Posterior cingulate gyrus (tissue), 11 donors: ENCODE measurements around the gene CYSTM1.
"Not testable (repeated sequence)": the region's sequence is repeated elsewhere in the genome, so short reads cannot be mapped to it uniquely, and the experiment has no call there.

Experiments used
- DNase-seq, 10 donors: peaks; one replicate each; pipeline versions ENCODE4 v3.0.0 to v3.0.0-alpha.2; 2020 to 2021; ENCODE audit warnings: mixed read lengths in 3 of 10
- intact Hi-C: fragments of 100-400 bp; cut with DNase I; formaldehyde crosslinking; loops from one replicate; pipeline ENCODE4 v1.15.1; 2023

CYSTM1 gene

DNA sequence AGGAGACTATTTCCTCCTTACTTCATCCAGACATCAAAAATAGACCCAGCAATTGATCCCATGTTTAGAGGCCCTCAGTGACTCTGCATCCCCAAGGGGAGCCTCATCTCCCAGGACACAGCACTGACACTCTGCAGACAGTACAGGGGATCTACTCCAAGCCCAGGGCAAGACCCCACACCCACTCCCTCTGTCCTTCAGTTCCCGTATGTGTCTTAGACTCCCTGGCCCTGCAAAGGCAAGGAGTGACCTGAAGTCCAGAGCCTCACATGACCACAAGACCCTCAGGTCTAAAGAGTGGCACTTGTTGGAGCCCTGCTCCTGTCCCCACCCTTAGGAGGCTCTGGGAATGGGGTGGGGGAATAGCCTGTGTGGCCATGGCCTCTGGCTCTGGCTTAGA lies 27.5 kb upstream of the CYSTM1 start:
- no peak for DNase-seq
- intact Hi-C loops, result loop anchor here (5.0 kb wide), 1 partner anchor 35 kb away; the partner anchor contains the start of gene PURA

DNA sequence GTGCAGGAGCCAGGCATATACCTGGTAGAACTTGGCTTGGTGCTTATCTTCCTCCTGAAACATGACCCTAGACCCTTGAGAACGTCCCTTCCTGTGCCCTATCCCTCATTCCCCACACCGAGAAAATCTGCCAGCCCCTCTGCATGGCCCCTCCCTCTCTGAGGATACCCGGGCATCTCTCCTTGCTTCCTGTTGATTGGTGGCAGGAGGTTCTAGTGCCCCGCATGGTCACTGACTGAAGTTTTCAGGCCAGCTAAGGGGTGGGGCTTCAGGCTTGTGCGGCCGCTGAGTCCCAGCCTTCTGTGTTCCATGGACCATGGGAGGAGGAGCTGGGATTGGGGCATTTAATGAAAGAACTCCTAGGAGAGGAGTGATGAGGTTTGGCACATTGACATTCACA lies 26.5 kb upstream of the CYSTM1 start:
- intact Hi-C loops, result loop anchor here (5.0 kb wide), 1 partner anchor 36 kb away; the partner anchor contains the start of gene PURA
- DNase-seq, result peak in 1 of 10 donors; percentile 48

DNA sequence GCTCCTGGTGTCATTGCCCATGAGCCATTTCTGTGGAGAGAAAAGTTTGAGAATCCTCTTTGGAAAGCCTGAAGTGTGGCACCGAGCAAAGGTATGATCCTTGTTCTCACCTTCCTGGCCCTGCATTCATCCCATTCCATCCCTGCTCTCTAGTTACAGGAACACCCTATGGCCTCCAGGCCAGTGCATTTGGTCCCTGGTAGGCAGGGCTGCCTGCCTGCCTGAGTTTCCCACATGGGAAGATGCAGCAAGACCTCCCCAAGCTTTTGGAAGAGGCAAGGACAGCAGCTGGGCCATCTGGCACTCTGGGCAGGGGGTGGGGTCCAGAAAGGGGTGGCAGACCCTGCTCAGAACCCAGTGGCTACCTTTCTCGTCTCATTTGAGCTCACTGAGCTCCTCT lies 24.8 kb upstream of the CYSTM1 start:
- no peak for DNase-seq
- intact Hi-C loops, result no loop called here

DNA sequence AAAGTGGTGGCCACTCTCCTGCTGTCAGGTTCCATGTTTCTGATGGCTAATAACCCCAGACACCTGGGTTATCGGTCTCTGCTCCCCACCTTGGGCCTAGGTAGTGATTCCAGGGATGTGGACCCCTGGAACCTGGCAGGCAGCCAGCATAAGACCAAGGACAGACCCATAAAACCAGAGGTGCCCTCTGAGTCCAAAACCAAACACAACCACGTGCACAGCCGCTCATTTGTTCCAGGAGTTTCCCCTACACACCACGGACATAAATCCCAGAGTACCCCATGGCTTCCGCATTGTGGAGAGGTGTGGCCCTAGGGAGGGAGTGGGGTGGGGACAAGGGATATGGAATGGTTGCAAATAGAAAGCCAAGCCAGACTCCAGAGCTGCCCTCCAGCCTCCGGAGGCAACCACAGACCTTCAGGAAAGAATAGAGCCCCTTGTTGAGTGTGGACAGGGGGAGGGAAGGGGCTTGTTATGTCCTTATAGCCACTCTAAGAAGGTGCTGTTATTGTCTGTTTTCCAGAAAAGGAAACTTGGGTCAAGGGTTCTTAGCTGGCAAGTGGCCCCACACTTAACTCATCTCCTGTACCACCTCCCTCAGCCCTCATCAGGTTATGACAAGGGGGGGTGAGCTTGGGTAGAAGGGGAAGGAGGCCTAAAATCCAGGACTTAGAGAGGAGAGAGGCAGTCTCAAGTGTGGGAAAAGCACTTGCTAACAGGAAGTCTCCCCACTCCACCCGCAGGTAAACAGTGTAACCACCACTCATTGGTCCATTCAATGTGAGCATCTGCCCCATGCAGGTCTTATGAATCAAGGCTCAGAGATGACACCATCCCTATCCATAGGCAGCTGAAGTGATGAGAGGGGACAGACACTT lies 23.6 kb upstream of the CYSTM1 start:
- DNase-seq, result no peak
- intact Hi-C loops, result no loop called here

DNA sequence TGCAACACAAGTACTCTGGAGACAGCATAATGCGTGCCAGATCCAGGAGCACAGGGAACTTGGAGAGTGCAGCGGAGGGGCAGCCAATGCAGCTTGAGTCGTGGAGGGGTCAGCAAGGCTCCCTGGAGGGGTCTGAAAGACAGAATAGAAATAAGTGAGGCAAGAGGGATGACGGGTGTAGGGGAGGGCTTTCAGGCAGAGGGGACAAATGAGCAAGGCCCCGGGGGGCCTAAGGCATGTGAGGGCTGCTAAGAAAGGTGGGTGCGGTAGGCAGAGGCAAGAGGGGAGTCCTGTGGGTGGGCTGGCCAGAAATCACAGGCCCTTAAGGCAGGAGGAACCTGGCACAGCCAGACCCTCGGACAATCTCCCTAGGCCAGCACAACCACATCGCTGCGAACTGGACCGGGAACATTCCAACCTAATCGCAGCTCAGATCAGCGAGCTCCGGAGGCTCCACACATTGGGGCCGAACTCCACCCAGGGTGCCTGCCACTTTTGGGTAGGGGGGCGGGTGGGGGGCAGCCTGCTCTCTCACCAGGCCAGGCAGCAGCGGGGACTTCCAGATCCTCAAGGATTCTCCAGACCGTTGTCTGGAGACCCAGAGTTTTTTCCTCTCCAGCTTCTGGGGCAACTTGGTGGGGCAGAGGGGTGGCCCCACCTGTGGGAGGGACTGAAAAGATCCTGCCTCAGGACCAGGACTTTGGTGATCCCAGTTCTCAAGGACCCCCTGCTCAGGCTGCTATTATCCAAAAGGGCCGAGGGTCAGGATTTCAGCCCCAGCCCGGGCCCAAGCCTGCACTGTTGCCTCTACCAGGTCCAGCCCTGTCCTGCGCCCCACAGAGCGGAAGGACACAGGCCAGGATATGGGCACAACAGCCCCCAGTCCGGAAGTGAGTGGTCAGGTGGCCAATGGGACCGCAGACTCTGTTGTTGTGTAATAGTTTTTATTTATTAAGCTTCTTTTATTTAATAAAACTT lies 22.7 kb upstream of the CYSTM1 start:
- intact Hi-C loops, result no loop called here
- DNase-seq, result peak in 1 of 10 donors; percentile 56

DNA sequence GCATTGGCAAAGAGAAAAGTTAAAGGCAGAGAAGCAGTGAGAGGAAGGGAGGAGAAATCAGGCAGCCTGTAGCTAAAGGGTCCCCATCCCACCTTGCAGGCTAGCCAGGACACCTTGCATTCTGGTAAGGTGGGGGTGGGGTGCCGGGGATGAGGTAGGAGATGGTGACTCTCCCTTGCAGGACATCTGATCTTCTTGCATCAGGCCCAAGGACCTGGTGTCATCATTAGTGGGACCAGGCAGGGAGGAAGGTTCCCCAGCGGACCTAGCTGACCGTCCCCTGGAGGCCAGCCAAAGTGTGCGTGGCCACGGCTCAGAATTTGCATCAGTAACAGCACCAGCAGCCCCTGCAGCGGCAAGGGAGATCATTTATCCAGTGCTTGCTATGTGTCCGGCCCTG lies 21.7 kb upstream of the CYSTM1 start:
- intact Hi-C loops, result no loop called here
- DNase-seq, result peak in 1 of 10 donors; percentile 57

DNA sequence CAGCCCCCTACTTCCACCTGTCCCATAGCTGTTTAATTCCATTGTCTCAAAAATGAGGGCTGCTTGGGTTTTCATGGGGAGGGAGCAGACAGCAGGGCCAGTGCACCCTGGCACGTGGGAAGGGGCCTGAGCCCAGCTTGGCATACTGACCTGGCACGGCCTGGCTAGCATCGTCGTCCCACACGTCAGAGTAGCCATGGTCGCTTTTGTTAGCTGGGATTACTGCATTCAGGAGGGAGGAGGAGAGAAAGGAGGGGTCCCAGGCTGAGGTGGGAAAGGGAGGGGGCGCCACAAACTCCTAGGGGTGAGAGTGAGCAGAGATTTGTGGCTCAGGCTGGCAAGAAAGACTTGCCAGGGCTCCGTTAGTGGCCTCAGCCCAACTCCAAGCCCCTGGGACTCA lies 21.1 kb upstream of the CYSTM1 start:
- intact Hi-C loops, result no loop called here
- DNase-seq, result no peak

DNA sequence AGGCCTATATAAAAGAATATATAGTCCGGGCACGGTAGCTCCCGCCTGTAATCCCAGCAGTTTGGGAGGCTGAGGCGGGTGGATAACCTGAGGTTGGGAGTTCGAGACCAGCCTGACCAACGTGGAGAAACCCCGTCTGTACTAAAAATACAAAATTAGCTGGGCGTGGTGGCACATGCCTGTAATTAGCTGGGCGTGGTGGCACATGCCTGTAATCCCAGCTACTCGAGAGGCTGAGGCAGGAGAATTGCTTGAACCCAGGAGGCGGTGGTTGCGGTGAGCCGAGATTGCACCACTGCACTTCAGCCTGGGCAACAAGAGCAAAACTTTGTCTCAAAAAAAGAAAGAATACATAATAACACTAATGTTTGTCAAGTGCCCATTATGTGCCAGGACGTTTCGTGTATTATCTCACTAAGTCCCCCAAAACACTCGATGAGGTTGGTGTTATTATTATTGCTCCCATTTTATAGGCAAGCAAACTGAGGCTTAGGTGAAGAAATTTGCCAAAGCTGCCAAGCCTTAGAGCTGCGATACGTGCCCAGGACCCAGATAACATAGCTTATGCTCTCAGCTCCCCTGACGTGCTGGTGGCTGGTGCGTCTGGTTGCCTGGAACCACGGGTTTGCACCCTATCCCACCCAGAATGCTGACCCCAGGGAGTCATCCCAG lies 20.1 kb upstream of the CYSTM1 start:
- intact Hi-C loops, result loop anchor here (5.0 kb wide), 1 partner anchor 293 kb away; no protein-coding TSS in a partner anchor
- DNase-seq, result not testable (repeated sequence)

DNA sequence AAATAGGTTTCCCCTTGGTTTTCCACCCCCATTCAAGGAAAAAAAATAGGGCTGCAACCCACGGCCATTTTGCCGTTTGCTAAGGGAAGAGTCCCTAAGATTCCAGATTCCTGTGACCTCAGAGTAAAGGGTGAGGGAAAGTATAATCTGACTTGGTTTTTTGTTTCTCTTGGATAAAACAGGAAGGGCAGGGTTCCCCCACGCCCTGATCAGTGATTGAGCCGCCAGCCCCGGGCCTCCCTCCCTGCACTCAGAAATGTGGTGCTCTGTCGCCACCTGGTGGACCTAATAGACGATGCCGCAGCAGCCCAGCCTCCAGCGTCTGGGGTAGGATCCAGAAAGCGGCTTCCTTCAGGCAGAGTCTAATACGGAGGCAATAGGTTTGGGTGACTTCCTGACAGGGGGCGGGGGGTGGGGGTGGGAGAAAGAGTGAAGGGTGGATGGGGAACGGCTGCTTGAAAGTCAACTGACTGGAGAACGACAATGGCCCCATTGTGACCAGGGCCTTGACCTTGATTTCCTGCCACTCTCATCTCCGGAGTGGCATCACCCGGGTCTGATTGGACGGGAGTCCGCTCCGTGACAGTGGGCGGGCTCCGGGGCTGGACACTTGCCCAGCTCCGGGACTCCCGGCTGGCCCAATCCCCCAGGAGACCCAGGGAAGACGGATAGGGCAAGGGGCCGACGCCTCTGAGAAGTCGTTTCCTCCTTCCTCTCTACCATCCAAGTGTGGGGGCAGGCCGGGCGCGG lies 17.8 kb upstream of the CYSTM1 start:
- intact Hi-C loops, result loop anchor here (1.0 to 5.0 kb wide), 3 partner anchors 84 to 369 kb away; no protein-coding TSS in a partner anchor
- peak; percentile 86 to 98 (median 90) for DNase-seq

DNA sequence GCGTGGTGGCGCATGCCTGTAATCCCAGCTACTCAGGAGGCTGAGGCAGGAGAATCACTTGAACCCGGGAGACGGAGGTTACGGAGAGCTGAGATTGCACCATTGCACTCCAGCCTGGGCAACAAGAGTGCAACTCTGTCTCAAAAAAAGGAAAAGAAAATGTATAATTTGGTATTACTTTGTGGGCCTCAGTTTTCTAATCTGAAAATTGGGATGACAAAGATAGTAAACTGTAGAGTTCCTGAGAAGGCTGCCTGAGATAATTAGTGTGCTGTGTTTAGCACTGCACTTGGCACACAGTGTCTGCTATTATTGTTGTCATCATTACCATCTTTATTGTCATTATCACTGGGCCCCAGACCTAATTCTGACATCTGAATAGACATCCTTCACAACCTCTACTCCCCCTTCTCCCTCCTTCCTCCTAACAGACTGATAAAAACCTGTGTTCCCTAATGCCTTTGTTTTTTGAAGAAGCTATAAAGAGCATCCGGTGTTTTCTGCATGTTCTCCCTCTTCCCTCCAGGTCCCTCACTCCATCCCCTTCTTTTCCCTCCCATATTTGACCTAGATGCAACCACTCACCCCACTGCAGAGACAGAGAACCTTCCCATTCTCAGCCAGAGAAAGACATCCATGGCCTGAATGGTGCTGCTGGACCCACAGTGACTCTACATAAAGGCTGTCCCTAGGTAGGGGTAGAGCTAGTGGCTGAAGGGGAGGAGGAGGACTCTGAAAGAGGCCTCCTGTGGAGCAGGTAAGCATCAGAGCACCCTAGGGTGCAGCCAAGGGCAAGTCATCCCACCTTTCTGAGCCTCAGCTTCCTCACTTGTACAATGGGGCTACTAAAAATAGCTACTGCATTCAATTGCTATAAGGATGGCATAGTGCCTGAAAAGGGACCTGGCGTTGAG lies 15.7 kb upstream of the CYSTM1 start:
- intact Hi-C loops, result loop anchor here (5.0 kb wide), 1 partner anchor 297 kb away; no protein-coding TSS in a partner anchor
- no peak for DNase-seq

DNA sequence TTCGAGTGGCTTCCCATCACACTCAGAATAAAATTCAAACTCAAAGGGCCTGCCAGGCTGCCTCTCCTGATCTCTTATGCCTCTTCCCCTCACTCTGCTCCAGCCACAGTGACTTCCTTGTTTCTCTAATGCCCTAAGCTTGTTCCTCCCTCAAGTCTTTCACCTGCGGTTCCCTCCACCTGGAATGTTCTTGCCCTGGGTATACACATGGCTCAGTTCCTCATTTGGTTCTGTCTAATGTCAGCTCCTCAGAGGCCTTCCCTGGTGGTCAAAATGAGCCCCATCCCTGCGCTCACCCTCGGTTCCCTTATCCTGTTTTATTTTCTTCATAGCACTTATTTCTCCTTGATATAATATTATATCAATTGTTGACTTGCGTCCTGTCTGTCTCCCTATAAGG lies 12.7 kb upstream of the CYSTM1 start:
- no peak for DNase-seq
- intact Hi-C loops, result no loop called here

DNA sequence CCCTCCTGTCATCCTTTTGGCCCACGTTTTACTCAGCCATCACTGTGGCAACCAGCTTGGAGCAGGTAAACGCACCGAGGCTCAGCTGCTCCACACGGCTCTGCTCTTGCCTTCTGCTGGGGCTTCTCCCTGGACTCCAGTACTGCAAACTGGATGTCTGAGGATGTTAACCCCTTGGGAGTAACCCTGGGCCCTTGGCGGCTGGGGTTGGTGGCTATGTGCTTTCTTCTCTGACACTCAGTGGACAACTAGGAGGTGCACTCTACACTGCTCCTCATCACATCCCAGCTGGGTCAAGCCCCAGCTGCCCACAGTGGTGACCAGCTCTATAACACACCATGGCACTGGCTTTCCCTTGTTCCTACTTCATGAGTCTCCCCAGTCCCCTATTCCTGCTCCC lies 12.2 kb upstream of the CYSTM1 start:
- intact Hi-C loops, result no loop called here
- DNase-seq, result no peak

DNA sequence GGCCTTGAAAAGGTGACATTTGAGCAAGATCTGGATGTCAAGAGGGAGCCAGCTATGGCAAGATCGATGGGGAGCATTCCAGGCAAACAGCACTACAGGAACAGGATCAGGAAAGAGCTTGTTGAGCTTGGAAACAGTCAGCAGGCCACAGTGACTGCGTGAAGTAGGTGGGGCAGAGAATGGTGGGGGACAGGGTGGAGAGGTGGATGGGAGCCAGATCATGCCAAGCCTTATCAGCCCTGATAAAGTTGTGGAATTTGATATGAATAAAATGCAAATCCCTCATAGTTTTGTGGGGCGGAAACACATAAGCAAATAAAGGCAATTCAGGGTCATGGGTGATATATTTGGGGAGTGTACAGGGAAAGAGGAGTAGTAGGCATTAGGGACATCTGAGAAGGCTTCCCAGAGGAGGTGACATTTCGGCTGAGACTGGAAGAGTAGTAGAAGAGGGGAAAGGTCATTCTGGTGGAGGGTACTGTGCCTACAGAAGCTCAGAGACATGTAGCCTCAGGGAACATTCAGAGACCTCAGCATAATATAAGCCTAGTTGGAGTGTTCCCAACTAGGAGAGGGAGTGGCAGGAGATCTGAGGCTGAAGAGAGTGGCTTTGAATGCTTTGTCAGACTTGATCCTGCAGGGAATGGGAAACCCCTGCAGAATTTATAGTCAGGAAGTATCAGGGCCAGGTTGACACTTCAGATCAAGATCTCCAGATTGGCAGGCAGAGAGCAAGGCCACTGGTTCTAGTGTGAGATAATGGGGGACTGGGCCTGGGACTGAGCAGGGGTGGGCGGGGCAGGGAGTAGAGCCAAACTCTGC lies 9.7 kb upstream of the CYSTM1 start:
- intact Hi-C loops, result no loop called here
- no peak for DNase-seq

DNA sequence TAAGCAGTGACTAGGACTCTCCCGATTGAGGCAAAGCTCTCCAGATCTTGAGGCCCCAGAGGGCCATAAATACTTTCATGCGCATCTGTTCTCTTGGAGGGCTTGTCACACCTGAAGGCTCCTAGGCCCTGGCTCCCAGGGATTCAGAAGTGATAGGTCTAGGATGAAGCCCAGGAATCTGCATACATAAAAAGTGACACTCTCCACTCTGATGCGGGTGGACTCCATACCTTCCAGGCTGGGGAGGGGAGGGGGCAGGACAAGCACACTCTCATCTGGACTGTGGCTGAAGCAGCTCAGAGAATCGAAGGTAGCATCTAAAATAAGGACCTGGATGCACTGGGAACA lies 9.1 kb upstream of the CYSTM1 start:
- intact Hi-C loops, result no loop called here
- no peak for DNase-seq

DNA sequence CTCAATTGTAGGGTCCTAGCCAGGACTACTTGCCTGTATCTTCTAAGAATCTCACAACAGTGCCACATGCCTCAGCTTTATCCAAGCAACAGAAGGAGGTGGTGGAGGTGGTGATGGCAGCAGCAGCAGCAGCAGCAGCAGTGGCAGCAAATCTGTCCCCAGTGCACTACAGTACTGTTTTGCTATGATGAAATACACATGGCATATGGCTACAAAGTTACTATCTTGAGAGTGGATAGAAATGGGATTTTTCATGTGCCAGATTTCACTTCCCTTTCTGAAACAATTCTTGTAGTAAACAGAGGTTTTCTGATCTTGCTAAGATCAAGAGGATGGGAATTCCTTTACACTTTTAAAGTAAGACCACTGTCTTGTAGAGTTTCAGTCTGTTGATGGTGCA lies 8.1 kb upstream of the CYSTM1 start:
- DNase-seq, result peak in 1 of 10 donors; percentile 31
- intact Hi-C loops, result no loop called here

DNA sequence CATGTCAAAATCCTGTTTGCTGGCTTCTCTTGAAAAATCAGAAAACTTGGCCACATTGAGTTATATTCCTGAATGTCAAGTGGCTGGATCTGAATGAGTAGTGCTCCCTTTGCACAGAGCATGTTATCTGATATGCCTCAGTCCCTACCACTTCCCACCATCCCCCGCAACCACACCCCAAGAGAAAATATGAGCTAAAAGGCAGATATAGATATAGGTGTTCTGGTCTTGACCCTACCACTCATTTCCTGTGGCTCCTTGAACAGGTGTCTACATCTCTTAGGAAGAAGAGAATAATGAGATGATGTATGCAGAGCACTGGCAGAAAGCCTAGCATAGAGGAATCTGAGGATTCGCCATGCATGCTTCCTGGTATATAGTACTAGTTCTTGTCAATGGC lies 6.6 kb upstream of the CYSTM1 start:
- intact Hi-C loops, result no loop called here

DNA sequence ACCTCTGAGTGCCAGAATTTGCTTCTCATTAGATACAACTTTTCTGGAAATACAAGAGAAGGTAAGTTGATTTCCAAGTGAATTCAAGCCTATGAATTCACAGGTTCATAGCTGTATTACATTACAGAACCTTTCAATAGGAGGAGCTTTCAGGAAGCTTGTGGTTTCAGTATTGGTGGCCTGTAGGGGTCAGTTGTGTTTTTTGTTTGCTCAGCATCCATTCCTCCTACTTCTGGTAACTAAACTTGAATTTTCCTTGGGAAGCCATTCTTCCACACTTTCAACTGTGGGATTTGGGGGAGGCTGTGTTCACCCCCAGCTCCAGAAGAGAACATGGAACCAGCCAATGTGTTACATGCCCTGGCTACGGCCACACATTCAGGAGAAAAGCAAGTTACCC lies 5.6 kb upstream of the CYSTM1 start:
- intact Hi-C loops, result no loop called here
- no peak for DNase-seq

More for the DNA sequence above, 6.6 kb upstream of the CYSTM1 start:
- DNase-seq, result no peak

DNA sequence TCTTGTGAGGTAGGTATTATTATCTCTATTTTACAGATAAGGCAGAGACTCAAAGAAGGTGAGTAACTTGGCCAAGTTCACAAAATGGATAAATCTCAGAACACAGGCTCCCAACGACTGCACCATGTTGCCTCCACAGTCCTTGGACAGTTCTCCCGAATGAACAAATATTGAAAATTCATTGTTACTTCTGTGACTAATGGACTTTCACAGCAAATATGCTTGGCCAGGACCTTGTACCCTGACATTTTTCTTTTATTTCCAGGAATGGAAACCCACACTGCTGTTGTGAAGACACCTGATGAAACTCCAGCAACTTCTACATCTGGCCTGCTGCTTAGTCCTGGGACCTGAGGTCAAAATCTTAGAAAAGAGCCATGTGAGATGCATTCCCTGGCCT lies 2.5 kb upstream of the CYSTM1 start:
- DNase-seq, result no peak
- intact Hi-C loops, result loop anchor here (10.0 kb wide), 1 partner anchor 172 kb away; the partner anchor contains the start of gene HBEGF
